Measurements from ENCODE around the gene NUAK1. TPM values are rescaled to one million over a fixed set of nuclear protein-coding genes. Genes with fewer than 3 reads are reported as not detected.

Gene NUAK1
- total RNA-seq, 2 donors from 2014 or later: 14.0 to 16.8 TPM

DNA sequence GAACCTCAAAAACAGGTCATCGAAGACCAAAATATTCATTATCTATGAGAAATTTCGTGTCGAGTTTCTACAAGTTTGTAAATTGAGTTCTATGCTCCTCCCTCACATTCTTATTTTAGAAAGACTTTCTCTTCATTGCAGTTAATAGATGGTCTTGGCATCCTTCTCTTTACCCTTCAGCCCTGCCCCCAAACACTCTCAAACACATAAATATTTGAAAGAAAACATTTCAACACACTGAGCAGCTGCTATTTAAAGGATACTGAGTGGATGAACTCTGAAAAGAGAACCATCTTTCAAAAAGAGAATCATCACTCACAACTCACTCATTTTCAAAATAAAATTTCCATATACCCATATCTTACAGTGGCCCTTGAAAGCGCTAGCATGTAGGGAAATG is 67.1 kb downstream of the NUAK1 start:
- H3K9me3 ChIP-seq (ENCODE audit: control insufficient read depth, low read length): no peaks in the 10 kb centered on the region
- no peaks in the 10 kb centered on the region for H3K4me1 ChIP-seq (ENCODE audit: control insufficient read depth, insufficient read depth, low read length)
- TF ChIP-seq CTCF (conservative IDR thresholded peaks at IDR 0.05): no peak
- Mint-ChIP-seq H3K27me3 (ENCODE audit: insufficient read depth) (no peaks in the 10 kb centered on the region), H3K4me1 (no peaks in the 10 kb centered on the region), H3K4me3 (no peak overlapping the region), H3K27ac (no peak overlapping the region), H3K36me3 (ENCODE audit: low read depth) (peaks cover 51% of the 10 kb centered on the region), H3K9me3 (no peaks in the 10 kb centered on the region)
- no peak overlapping the region for H3K27ac ChIP-seq (ENCODE audit: low read depth, low read length)
- no peak overlapping the region for H3K9ac ChIP-seq (ENCODE audit: extremely low read depth, low read length, poor library complexity, severe bottlenecking)
- H3K36me3 ChIP-seq (ENCODE audit: control insufficient read depth, insufficient read depth, low read length): peaks cover 98% of the 10 kb centered on the region
- WGBS, 2 experiments (ENCODE audit: insufficient coverage in 1 of 2, insufficient read length in 1 of 2): 97 to 100% methylated on average over 3 of the region's 4 CpGs
- H3K27me3 ChIP-seq (ENCODE audit: control insufficient read depth, insufficient read depth, low read length, poor library complexity, severe bottlenecking): no peaks in the 10 kb centered on the region
- DNase-seq: no peak
- H3K4me3 ChIP-seq (ENCODE audit: low read length): no peak overlapping the region

DNA sequence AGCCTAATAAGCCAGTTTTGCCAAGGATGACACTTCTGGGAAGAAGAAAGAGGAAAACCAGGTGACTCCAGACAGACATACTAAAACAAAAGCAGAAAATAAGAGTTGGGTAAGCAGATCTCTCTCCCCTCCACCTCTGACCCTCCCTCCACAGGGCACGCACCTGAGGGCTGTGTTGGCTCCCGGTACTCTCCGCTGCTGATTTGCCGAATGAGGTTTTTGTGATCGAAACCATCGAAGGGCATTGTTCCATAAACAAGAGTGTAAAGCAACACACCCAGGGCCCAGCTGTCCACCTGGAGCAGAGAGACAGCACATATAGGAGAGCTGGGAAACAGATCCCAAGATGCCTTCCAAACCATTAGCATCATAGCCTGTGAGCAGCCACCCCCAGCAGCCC is 68.1 kb downstream of the NUAK1 start:
- Mint-ChIP-seq H3K27me3 (ENCODE audit: insufficient read depth) (no peaks in the 10 kb centered on the region), H3K4me1 (no peaks in the 10 kb centered on the region), H3K4me3 (no peak overlapping the region), H3K27ac (no peak overlapping the region), H3K36me3 (ENCODE audit: low read depth) (peaks cover 62% of the 10 kb centered on the region), H3K9me3 (no peaks in the 10 kb centered on the region)
- no peaks in the 10 kb centered on the region for H3K27me3 ChIP-seq (ENCODE audit: control insufficient read depth, insufficient read depth, low read length, poor library complexity, severe bottlenecking)
- no peaks in the 10 kb centered on the region for H3K4me1 ChIP-seq (ENCODE audit: control insufficient read depth, insufficient read depth, low read length)
- no peak for TF ChIP-seq CTCF (conservative IDR thresholded peaks at IDR 0.05)
- H3K4me3 ChIP-seq (ENCODE audit: low read length): no peak overlapping the region
- H3K9ac ChIP-seq (ENCODE audit: extremely low read depth, low read length, poor library complexity, severe bottlenecking): no peak overlapping the region
- no peak overlapping the region for H3K27ac ChIP-seq (ENCODE audit: low read depth, low read length)
- H3K9me3 ChIP-seq (ENCODE audit: control insufficient read depth, low read length): no peaks in the 10 kb centered on the region
- peaks cover 98% of the 10 kb centered on the region for H3K36me3 ChIP-seq (ENCODE audit: control insufficient read depth, insufficient read depth, low read length)
- 96 to 100% methylated on average over 5 to 6 of the region's 6 CpGs for WGBS, 2 experiments (ENCODE audit: insufficient coverage in 1 of 2, insufficient read length in 1 of 2)
- DNase-seq: peak; percentile 34

- Histone ChIP-seq H3K36me3 (ENCODE audit: control insufficient read depth, insufficient read depth, low read length) (peaks cover 98% of the 10 kb centered on the region), H3K9me3 (ENCODE audit: control insufficient read depth, low read length) (no peaks in the 10 kb centered on the region), H3K27ac (ENCODE audit: low read depth, low read length) (no peak overlapping the region), H3K27me3 (ENCODE audit: control insufficient read depth, insufficient read depth, low read length, poor library complexity, severe bottlenecking) (no peaks in the 10 kb centered on the region), H3K4me1 (ENCODE audit: control insufficient read depth, insufficient read depth, low read length) (no peaks in the 10 kb centered on the region), H3K9ac (ENCODE audit: extremely low read depth, low read length, poor library complexity, severe bottlenecking) (no peak overlapping the region), H3K4me3 (ENCODE audit: low read length) (no peak overlapping the region)
- Mint-ChIP-seq H3K4me1 (no peaks in the 10 kb centered on the region), H3K27ac (no peak overlapping the region), H3K9me3 (no peaks in the 10 kb centered on the region), H3K27me3 (ENCODE audit: insufficient read depth) (no peaks in the 10 kb centered on the region), H3K4me3 (no peak overlapping the region), H3K36me3 (ENCODE audit: low read depth) (peaks cover 64% of the 10 kb centered on the region)
- TF ChIP-seq CTCF (conservative IDR thresholded peaks at IDR 0.05): no peak
- peak; percentile 20 for DNase-seq
- 93% methylated on average over 1 of the region's 1 CpG; no CpG with 5 or more reads in 1 of the 2 experiments for WGBS, 2 experiments (ENCODE audit: insufficient coverage in 1 of 2, insufficient read length in 1 of 2)
Measured at GRCh38 chr12:106070147-106070546, 68.6 kb downstream of the NUAK1 start.

Data from endodermal cell (in vitro differentiated cells).